Measurements from ENCODE around the gene RPL6.
"Not testable (repeated sequence)": the region's sequence is repeated elsewhere in the genome, so short reads cannot be mapped to it uniquely, and the experiment has no call there.

RPL6 gene

DNA sequence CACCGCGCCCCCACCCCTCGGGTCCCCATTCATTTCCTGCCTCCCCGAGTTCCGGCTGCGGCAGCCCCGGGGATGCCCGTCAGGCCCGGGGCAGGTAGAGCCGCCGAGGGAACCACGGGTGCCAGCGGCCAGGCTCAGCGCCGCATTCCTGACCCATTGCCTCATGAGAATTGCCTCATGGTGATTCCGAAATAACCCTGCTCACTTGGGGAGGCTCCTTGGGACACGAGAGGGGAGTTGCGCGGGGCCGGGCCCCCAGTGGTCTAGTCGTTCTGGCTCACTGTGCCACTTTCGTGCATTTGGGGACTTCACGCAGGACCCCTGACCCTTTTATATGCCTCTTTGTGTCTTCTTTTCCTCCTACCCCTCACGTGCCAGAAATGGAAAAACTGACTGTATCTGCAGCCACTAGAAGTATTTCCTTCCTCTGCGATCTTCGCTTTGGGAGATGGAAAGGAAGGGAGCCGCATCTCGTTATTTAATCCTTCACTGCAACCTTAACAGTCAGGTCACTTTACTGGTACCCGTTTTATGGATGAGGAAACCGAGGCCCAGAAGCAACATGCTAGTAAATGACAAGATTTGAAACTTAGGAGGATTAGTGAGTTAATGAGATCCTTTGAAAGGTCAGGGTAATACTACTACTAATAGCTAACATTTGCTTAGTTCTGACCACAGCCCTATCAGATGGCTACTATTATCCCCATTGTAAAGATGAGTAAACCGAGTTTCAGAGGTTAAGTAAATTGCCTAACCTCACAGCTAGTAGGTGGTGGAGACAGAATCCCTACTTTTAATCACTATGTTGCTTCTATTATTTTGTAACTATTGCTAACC lies 10.1 kb upstream of the RPL6 start:
- no peak for DNase-seq

DNA sequence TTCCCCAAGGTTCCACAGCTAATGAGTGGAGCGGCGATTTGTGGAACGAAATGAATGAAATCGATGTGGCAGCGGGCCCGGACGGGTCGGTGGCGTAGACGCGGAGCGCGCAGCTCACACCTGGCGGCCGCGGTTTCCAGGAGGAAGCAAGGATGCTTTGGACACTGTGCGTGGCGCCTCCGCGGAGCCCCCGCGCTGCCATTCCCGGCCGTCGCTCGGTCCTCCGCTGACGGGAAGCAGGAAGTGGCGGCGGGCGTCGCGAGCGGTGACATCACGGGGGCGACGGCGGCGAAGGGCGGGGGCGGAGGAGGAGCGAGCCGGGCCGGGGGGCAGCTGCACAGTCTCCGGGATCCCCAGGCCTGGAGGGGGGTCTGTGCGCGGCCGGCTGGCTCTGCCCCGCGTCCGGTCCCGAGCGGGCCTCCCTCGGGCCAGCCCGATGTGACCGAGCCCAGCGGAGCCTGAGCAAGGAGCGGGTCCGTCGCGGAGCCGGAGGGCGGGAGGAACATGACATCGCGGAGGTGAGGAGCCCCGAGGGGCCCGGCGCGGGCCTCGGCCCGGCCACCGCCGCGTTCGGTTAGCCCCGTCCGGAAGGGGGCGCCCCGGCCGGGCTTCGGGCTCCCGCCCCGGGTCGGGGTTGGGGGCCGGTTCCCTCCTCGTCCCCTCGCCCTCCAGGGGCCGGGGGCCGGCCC lies 9.3 kb upstream of the RPL6 start, which contains the start of gene PTPN11:
Gene PTPN11 (plus strand): TSS at position 340 of the 689 bp plus-strand sequence. CDS start 165 bp downstream, at position 505.
- DNase-seq = peak; percentile 85

DNA sequence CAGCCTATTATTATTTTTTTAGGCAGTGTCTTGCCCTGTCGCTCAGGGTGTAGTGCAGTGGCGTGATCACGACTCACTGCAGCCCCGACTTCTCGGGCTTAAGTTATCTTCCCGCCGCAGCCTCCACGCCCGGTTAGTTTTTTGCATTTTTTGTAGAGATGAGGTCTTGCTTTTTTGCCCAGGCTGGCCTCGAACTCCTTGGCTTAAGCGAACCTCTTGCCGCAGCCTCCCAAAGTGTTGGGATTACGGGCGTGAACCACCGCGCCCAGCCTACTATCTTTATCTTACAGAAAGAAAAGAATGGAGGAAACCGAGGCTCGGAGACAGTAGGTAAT lies 8.8 kb upstream of the RPL6 start:
- no peak for DNase-seq

DNA sequence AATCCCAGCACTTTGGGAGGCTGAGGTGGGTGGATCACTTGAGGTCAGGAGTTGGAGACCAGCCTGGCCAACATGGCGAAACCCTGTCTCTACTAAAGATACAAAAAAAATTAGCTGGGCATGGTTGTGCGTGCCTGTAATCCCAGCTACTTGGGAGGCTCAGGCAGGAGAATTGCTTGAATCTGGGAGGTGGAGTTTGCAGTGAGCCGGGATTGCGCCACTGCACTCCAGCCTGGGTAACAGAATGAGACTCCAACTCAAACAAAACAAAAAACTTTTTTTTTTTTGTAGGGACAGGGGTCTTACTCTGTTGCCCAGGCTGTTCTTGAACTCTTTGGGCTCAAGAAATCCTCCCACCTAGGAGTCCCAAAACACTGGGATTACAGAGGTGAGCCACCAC lies 6.1 kb upstream of the RPL6 start:
- not testable (repeated sequence) for DNase-seq

DNA sequence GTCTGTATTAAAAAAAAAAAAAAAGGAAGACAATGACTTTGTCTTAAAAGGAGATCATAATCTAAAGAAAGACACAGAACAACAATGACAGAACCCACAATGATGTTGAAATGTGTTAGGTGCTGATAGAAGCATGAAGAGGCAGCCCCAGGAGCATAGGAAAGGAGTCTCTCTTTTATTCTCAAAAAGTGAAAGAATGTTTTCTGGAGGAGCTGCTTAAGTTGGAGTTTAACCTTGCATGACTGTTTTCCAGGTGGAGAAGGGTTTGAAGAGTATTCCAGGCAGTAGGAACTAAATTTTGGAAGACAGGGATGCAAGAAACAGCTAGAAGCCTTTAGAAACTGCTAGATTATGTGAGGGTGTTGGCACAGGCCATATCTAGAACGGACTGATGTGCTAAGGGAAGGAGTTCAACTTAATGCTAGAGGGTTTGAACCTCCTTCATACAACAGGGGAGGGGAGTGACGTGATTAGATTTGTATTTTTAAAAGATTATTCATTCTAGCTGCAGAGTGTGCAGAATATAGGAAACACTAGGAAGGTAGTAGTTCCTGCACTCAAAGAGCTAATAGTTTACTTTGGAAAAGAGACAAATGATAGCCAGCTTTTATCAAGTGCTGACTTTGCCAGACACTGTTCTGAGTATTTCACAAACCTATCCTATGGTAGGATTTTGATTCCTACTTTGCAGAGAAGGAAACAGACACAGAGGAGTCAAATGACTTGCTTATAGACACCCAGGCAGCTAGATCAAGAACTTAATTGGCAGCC lies 4.6 kb upstream of the RPL6 start:
- DNase-seq = no peak

DNA sequence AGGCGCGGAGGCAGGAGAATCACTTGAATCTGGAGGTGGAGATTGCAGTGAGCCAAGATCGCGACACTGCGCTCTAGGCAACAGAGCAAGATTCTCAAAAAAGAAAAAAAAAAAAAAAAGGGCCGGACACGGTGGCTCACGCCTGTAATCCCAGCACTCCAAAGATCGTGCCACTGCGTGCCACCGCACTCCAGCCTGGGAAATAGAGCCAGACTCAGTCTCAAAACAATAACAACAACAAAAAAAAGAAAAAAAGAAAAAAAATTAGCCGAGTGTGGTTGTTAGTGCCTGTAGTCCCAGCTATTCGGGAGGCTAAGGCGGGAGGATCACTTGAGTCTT lies 470 bp upstream of the RPL6 start:
- DNase-seq = no peak

DNA sequence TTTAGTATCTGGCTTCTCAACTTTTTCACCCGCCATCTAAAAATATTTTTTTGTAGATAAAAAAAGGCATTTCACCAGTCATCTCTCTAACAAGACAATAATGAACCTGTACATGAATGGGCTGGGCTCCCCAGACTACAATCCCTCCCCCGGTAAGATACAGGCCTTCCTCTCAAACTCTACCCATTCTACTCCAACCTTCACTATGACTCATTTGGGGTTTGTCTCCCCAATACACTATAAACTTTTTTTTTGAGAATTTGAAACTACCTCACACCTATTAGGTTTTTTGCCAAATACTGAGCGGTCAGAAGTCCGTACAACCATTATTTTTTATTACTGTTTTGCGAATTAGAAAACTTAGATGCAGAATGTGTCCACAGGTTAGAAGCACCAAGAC lies 784 bp downstream of the RPL6 start:
- no peak for DNase-seq

DNA sequence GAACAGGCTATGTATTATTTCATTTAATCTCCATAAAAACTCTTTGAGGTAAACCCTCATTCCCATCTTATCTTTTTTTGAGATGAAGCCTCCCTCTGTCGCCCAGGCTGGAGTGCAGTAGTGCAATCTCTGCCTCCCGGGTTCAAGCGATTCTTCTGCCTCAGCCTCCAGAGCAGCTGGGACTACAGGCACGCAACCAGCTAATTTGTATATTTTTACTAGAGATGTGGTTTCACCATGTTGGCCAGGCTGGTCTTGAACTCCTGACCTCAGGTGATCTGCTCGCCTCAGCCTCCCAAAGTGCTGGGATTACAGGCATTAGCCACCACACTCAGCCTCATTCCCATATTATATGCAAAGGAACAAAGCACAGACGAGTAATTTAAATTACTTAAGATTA lies 1.7 kb downstream of the RPL6 start:
- not testable (repeated sequence) for DNase-seq

DNA sequence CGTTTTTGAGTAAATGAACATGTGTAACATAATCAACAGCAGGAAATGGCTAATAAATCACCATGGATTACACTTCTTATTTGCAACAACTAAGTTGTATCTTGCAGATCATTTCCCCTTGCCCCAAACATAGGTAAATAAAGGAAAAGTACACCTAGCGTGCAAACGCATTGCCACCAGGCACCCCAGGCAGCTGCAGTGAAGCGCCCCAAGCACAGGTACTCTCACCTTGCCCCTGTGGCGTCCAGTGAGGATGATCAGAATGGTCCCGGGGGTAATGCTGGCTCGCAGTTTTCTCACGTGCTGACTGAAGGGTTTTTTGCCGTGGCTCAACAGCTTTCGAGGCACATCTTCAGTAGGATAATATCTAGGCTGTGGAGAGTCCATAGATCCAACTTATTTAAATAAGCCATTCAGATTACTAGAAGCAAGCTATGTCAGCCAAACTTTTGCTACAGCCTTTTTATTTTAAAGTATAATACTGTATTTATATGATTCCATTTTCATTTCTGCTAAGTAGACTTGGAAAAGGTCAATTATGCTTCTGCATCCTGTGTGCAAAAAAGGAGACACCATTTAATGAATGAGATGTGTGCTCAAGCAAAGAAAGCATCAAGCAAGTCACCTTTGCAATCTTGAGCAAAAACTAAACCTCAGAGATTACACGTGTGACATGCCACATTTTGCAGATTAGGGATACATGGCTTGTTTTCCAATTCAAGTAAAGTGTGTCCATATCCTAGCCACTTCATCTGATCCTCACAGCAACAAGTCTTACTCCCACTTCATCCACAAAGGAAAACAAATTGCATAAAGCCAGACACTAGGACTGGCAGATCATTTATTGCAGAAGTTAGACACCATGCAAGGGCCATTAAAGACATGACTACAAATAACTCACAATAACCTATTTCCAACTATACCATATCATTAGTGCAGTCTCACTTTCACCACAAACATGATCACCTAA lies 2.6 kb downstream of the RPL6 start:
- no peak for DNase-seq

DNA sequence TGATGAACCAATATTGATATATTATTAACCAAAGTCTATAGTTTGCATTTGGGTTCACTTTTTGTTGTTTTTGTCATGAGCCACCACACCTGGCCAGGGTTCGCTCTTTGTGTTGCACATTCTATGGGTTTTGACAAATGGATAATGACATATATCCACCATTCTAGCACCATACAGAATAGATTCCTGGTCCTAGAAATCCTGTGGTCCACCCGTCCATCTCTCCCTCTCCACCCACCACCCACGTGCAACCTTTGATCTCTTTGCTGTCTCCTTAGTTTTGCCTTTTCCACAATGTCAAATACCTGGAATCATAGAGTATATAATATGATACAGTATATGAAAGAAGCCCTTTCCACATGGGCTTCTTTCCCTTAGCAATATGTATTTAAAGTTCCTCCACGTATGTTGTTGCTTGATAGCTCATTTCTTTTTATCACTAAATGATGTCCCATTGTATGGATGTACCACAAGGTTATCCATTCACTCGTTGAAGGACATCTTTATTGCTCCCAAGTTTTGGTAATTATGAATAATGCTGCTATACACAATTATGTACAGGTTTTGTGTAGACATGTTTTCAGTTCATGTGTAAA lies 7.4 kb downstream of the RPL6 start:
- no peak for DNase-seq

DNA sequence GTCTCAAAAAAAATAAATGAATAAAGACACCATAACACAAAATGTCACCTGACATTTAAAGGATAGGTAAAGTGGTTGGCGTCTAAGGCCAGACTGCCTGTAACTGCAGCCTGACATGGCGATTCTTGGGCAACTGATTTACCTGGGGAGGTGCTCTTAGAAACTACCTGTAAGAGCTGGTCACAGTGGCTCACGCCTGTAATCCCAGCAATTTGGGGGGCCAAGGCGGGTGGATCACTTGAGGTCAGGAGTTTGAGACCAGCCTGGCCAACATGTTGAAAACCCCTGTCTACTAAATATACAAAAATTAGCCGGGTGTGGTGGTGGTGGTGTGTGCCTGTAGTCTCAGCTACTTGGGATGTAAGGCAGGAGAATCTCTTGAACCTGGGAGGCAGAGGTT lies 8.4 kb downstream of the RPL6 start:
- DNase-seq = no peak

DNA sequence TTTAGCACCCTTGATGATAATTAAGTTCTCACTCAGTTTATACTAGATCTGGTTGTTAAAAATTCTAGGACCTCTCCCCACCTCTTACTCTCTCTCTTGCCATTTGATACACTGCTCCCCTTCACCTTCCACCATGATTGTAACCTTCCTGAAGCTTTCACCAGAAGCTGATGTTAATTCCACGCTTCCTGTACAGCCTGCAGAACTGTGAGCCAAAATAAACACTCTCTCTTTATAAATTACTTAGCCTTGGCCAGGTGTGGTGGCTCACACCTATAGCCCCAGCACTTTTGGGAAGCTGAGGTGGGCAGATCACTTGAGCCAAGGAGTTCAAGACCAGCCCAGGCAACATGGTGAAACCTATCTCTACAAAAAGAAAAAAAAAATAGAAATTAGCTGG lies 16.1 kb downstream of the RPL6 start:
- no peak for DNase-seq

DNA sequence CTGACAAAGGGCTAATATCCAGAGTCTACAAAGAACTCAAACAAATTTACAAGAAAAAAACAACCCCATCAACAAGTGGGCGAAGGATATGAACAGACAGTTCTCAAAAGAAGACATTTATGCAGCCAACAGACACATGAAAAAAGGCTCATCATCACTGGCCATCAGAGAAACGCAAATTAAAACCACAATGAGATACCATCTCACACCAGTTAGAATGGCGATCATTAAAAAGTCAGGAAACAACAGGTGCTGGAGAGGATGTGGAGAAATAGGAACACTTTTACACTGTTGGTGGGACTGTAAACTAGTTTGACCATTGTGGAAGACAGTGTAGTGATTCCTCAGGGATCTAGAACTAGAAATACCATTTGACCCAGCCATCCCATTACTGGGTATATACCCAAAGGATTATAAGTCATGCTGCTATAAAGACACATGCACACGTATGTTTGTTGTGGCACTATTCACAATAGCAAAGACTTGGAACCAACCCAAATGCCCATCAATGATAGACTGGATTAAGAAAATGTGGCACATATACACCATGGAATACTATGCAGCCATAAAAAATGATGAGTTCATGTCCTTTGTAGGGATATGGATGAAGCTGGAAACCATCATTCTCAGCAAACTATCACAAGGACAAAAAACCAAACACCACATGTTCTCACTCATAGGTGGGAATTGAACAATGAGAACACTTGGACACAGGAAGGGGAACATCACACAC lies 19.3 kb downstream of the RPL6 start:
- not testable (repeated sequence) for DNase-seq

DNA sequence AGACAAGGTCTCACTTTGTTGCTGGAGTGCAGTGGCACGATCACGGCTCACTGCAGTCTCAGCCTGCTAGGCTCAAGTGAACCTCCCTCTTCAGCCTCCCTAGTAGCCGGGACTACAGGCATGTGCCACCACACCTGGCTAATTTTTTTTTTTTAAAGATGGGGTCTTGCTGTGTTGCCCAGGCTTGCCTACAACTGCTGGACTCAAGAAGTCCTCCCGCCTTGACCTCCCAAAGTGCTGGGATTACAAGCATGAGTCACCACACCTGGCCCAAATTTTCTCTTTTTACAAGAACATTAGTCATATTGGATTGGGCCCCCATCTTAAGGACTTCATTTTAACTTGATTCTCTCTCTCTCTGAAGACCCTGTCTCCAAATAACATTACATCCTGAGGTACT lies 20.2 kb downstream of the RPL6 start:
- DNase-seq = no peak

DNA sequence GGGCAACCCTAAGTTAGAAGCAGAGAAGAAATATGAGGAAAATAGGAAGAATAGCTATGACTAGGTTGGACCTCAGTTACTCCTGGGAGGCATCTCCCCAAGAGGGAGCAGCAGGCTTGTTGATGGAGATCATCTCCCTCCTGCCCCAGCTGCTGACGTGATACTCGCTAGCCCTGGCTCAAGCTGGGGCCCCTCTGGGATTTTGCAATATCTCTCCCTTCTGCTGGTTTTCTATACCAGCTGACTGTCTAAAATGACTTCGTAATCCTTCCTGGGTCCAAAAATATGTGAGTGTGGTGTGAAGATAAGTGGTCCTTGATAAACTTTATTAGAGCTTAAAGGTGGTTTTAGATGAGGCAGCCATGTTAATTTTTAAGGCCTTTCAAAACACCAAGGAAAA lies 22.7 kb downstream of the RPL6 start:
- no peak for DNase-seq

DNA sequence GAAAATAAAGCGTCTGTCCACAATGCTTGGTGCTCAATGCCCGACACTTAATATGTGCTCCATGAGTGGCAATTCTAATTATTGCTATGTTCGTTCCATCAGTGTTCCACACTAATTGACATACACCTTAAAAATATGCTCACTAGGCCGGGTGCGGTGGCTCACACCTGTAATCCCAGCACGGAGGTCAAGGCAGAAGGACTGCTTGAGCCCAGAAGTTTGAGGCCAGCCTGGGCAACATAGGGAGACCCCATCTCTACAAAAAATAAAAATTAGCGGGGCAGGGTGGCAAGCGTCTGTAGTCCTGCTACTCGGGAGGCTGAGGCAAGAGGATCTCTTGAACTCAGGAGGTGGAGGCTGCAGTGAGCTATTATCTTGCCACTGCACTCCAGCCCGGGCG lies 26.5 kb downstream of the RPL6 start:
- DNase-seq = no peak

DNA sequence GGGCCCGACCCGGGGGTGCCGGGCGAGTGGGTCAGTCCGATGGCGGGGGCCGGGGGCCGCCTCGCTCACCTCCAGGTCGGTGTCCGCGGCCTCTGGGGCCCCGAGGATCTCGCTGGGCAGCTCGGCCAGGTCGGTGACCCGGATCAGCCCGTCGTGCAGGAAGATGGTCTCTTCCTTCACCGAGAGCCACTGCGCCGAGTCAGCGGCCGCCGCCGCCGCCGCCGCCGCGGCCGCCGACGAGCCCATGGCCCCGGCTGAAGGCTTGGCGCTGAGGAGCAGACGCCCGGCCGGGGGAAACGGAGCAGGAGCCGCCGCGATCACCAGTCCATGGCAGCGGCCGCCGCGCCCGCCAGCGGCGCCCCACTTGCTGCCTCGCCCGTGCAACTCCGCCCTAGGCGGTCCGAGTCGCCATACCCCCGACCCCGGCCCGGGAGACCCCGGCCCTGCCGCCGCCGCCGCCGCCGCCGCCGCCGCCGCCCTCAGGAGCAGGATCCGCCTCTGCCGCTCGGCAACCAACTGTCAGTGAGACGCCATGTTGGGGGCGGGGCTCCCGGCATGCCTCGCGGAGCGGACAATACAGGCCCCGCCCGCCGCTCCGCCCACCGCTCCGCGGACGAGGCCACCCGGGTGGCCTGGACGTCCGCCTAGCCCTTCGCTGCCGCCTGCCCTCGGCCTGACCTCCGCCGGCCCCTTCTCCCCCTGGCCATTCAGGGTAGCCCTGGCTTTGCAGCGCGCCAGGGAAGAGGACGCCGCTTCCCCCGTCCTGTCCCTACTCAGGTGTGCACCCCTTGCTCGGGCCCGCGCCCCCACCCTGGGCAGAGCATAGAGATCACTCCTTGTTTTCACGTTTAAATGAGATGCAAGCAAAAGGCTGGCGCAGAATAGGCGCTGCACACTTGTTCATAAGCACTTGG lies 27.3 kb downstream of the RPL6 start, which contains the start of gene HECTD4:
Gene HECTD4 (minus strand): TSS at position 549 of the 914 bp plus-strand sequence. CDS start 303 bp downstream, at position 246.
- DNase-seq = peak; percentile 88

DNA sequence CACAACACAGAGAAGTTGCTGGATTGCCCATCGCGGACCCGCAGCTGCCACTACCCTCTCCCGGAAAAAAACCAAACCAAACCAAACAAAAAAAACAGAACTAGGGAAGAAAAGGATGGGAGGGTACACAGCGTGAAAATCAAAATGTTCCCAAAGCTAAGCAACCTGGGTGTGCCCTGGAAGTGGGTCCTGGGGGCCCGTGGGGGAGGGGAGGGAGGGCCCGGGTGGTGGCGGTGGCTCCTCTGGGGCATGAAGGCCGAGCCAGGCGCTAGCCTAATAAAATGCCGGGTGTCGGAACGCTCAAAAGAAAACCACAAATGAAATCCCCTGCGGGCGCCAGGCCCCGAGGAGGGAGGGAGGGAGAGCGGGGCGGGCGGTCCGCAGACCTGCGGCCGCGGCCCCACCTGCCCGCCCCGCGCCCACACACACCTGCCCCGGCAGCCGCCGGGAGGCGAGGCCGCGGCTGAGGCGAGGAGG lies 28.0 kb downstream of the RPL6 start:
- peak; percentile 33 for DNase-seq

DNA sequence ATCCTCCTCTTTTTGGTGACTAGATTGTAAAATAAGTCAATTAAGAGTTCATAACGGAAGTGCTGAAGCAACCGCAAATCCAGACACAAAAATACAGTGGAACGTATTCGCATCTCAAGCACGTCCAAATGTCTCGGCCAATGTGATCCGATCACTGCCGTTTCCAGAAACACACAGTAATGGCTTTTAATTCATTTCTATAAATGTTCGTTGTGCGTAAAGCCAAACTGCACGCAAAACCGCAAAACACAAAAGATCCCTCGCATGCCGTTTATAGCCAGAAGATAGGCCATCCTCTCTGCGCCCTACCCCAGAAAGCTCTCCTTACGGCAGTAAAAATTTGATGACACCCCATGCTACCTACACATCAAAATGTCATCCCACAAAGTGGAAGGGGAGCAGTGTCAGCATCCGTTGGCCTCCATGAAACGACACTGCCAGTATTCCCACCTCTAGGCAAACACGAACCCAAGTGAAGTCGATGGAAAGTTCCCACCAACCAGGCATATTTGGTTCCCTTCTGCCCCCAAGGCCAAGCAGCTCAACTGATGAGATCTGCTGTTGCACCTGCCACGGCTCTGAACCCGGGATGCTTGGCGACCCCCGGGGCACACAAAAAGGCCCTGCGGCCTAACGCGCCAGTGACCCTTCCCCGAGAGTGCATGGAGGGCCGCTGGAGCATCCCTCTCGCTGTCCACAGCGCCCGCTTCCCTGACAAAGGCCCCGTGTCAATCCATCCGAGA lies 28.6 kb downstream of the RPL6 start:
- DNase-seq = no peak

Measured in CD4-positive, alpha-beta T cell treated with Interferon gamma for 1 hour (primary cell).